Measurements from ENCODE around the gene MS4A18. TPM values are rescaled to one million over a fixed set of nuclear protein-coding genes. Genes with fewer than 3 reads are reported as not detected.

MS4A18 gene
- total RNA-seq = not detected

GRCh38 chr11:60724420-60724819, at the start of gene MS4A18:
Gene MS4A18, plus strand, starts transcription at chr11:60724720.

GRCh38 chr11:60699284-60699691, 25.2 kb upstream of the MS4A18 start, which contains the start of gene MS4A8:
Gene MS4A8, plus strand, starts transcription at chr11:60699612. Its CDS starts 1,249 bp downstream, at chr11:60700861.

GRCh38 chr11:60756307-60757032, 31.9 kb downstream of the MS4A18 start, which contains the start of gene MS4A15:
Gene MS4A15, plus strand, starts transcription at chr11:60756867. Its CDS starts 6,867 bp downstream, at chr11:60763734.

GRCh38 chr11:60785136-60785535, 60.6 kb downstream of the MS4A18 start, which contains the start of gene MS4A10:
Gene MS4A10, plus strand, starts transcription at chr11:60785333. Its CDS starts 5,003 bp downstream, at chr11:60790336.

Other genes starting within 250 kb of the MS4A18 start
- gene MS4A12, start 231.9 kb upstream of the MS4A18 start, total RNA-seq = not detected
- not detected for gene MS4A13, start 209.3 kb upstream of the MS4A18 start, total RNA-seq
- not detected for gene MS4A8, start 25.1 kb upstream of the MS4A18 start, total RNA-seq
- not detected for gene MS4A15, start 32.1 kb downstream of the MS4A18 start, total RNA-seq
- gene MS4A10, start 60.6 kb downstream of the MS4A18 start, total RNA-seq = not detected
- 5.1 TPM for gene CCDC86, start 117.4 kb downstream of the MS4A18 start, total RNA-seq
- gene PTGDR2, start 131.2 kb downstream of the MS4A18 start, total RNA-seq = 1.8 TPM
- 0.46 TPM for gene ZP1, start 142.8 kb downstream of the MS4A18 start, total RNA-seq
- 47.3 TPM for gene PRPF19, start 181.9 kb downstream of the MS4A18 start, total RNA-seq
- gene TMEM109, start 189.4 kb downstream of the MS4A18 start, total RNA-seq = 9.7 TPM
- gene TMEM132A, start 199.7 kb downstream of the MS4A18 start, total RNA-seq = 104 TPM
- 9.9 TPM for gene SLC15A3, start 227.5 kb downstream of the MS4A18 start, total RNA-seq
- 2.3 TPM for gene CD6, start 247.0 kb downstream of the MS4A18 start, total RNA-seq

Data from diencephalon (tissue), 1 donor.